IMR-90 (cell line): ENCODE results near the gene ARHGAP8.

Source experiments
- CEBPB ChIP-seq: IDR thresholded peaks from 2 replicates; pipeline ENCODE4 v1.6.1; 2012; ENCODE audit warnings: low read depth, low read length, improper control_type of control experiment
- CHD1 ChIP-seq: IDR thresholded peaks from 2 replicates; pipeline ENCODE4 v1.6.1; 2012; ENCODE audit warnings: low read depth, low read length, improper control_type of control experiment
- CTCF ChIP-seq: conservative IDR thresholded peaks from 2 replicates; pipeline ENCODE4 v1.5.1; 2012; ENCODE audit warnings: mild to moderate bottlenecking, low read depth, low read length, improper control_type of control experiment
- ELK1 ChIP-seq: fragments of 150-350 bp; IDR thresholded peaks from 2 replicates; pipeline ENCODE4 v1.6.1; 2016; ENCODE audit warnings: low read depth, mild to moderate bottlenecking, low read length, moderate library complexity, borderline replicate concordance
- NFE2L2 ChIP-seq: fragments of 150-350 bp; IDR thresholded peaks from 2 replicates; pipeline ENCODE4 v1.6.1; 2016; ENCODE audit warnings: low read depth, mild to moderate bottlenecking, low read length
- POLR2A ChIP-seq: IDR thresholded peaks from 2 replicates; pipeline ENCODE4 v1.6.1; 2012; ENCODE audit warnings: mild to moderate bottlenecking, low read depth, low read length
- RCOR1 ChIP-seq: IDR thresholded peaks from 2 replicates; pipeline ENCODE4 v1.6.1; 2012; ENCODE audit warnings: mild to moderate bottlenecking, low read length, improper control_type of control experiment; ENCODE audit not compliant: insufficient replicate concordance
- SMC3 ChIP-seq: fragments of 150-350 bp; IDR thresholded peaks from 2 replicates; pipeline ENCODE4 v1.6.1; 2016; ENCODE audit warnings: low read depth, mild to moderate bottlenecking, antibody characterized with exemption, low read length, moderate library complexity
- USF2 ChIP-seq: fragments of 150-350 bp; IDR thresholded peaks from 2 replicates; pipeline ENCODE4 v1.6.1; 2017; ENCODE audit warnings: mild to moderate bottlenecking, antibody characterized with exemption, low read length, low read depth

- TF ChIP-seq POLR2A: no peak
- no peak for TF ChIP-seq CTCF
- TF ChIP-seq CEBPB: no peak
- no peak for TF ChIP-seq USF2
- TF ChIP-seq SMC3: no peak
- TF ChIP-seq CHD1: no peak
- TF ChIP-seq RCOR1: no peak
- TF ChIP-seq NFE2L2: no peak
- TF ChIP-seq ELK1: no peak
Observed at GRCh38 chr22:44786610-44787009, 34.2 kb downstream of the ARHGAP8 start.
